ENCODE measurements around the gene GYG2.

DNA sequence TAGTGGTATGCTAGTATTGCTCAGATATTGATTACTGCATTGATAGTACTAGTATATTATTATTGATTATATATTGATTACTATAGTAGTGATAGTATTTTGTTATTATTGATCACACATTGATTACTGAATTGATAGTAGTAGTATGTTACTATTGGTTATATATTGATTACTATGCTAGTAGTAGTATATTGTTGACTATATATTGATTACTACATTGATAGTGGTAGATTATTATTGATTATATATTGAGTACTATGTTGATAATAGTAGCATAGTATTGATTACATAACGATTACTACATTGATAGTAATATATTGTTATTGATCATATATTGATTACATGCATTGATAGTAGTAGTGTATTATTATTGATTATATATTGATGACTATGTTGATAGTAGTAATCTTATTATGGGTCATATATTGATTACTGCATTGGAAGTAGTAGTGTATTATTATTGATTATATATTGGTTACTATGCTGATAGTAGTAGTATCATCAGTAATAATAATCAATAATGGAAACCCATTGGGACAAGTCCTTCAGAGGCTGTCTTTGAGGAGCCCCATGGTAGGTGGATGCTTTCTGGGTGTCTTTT lies 30.6 kb downstream of the GYG2 start:
- TF ChIP-seq, protein P1, sequence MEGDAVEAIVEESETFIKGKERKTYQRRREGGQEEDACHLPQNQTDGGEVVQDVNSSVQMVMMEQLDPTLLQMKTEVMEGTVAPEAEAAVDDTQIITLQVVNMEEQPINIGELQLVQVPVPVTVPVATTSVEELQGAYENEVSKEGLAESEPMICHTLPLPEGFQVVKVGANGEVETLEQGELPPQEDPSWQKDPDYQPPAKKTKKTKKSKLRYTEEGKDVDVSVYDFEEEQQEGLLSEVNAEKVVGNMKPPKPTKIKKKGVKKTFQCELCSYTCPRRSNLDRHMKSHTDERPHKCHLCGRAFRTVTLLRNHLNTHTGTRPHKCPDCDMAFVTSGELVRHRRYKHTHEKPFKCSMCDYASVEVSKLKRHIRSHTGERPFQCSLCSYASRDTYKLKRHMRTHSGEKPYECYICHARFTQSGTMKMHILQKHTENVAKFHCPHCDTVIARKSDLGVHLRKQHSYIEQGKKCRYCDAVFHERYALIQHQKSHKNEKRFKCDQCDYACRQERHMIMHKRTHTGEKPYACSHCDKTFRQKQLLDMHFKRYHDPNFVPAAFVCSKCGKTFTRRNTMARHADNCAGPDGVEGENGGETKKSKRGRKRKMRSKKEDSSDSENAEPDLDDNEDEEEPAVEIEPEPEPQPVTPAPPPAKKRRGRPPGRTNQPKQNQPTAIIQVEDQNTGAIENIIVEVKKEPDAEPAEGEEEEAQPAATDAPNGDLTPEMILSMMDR (IDR thresholded peaks at IDR 0.05): no peak
- TF ChIP-seq POLR2A (IDR thresholded peaks at IDR 0.05) (no peak), POLR2AphosphoS5 (IDR thresholded peaks at IDR 0.05) (no peak), EP300 (IDR thresholded peaks at IDR 0.05; ENCODE audit: low read depth) (no peak)

All from transverse colon (tissue), 4 donors.